HCT116 (cell line): ENCODE results near the gene UMODL1.

ENCODE experiments used
- CTCF ChIP-seq, 3 experiments: fragments of 200-600 bp in 1 of 3; sonication (generic) in 1 of 3; IDR thresholded peaks in 2 of 3; conservative IDR thresholded peaks in 1 of 3; 2 replicates each; pipeline ENCODE4 v1.5.1; 2012 to 2017; ENCODE audit warnings: low read depth in 2 of 3, low read length in 2 of 3, antibody characterized with exemption in 1 of 3, borderline replicate concordance in 1 of 3, control low read depth in 1 of 3, mild to moderate bottlenecking in 1 of 3, mixed read lengths in 1 of 3, mixed run types in 1 of 3, moderate library complexity in 1 of 3; ENCODE audit not compliant: insufficient read depth in 1 of 3
- EZH2 ChIP-seq: fragments of 200-600 bp; sonication (generic); IDR thresholded peaks from 2 replicates; pipeline ENCODE4 v1.6.1; 2017; ENCODE audit warnings: antibody characterized with exemption, mixed run types
- EZH2phosphoT487 ChIP-seq: fragments of 200-600 bp; IDR thresholded peaks from 2 replicates; pipeline ENCODE4 v1.6.1; 2018; ENCODE audit warnings: antibody characterized with exemption, borderline replicate concordance
- JUND ChIP-seq: IDR thresholded peaks from 2 replicates; pipeline ENCODE4 v1.6.1; 2012
- MAX ChIP-seq: IDR thresholded peaks from 2 replicates; pipeline ENCODE4 v1.6.1; 2012
- POLR2A ChIP-seq: IDR thresholded peaks from 2 replicates; pipeline ENCODE4 v1.7.0; 2011; ENCODE audit warnings: borderline replicate concordance; ENCODE audit not compliant: insufficient read depth, insufficient read length; ENCODE audit errors: extremely low read depth
- RAD21 ChIP-seq: IDR thresholded peaks from 2 replicates; pipeline ENCODE4 v1.6.1; 2012; ENCODE audit warnings: low read depth, mild to moderate bottlenecking
- REST ChIP-seq: IDR thresholded peaks from 2 replicates; pipeline ENCODE4 v1.6.1; 2012; ENCODE audit warnings: low read depth
- SP1 ChIP-seq: IDR thresholded peaks from 2 replicates; pipeline ENCODE4 v1.6.1; 2012; ENCODE audit warnings: low read depth
- TCF7L2 ChIP-seq: IDR thresholded peaks from 2 replicates; pipeline ENCODE4 v1.7.0; 2011; ENCODE audit warnings: borderline replicate concordance, inconsistent platforms; ENCODE audit not compliant: insufficient read depth, insufficient read length; ENCODE audit errors: extremely low read depth
- YY1 ChIP-seq: IDR thresholded peaks from 2 replicates; pipeline ENCODE4 v1.6.1; 2011; ENCODE audit warnings: low read length, low read depth, moderate library complexity, mild to moderate bottlenecking; ENCODE audit not compliant: insufficient replicate concordance; ENCODE audit errors: extremely low read depth
- ZBTB33 ChIP-seq: IDR thresholded peaks from 2 replicates; pipeline ENCODE4 v1.6.1; 2011; ENCODE audit warnings: mild to moderate bottlenecking, low read length, moderate library complexity; ENCODE audit not compliant: insufficient replicate concordance; ENCODE audit errors: extremely low read depth
- ZFX ChIP-seq: fragments of 450-650 bp; IDR thresholded peaks from 2 replicates; pipeline ENCODE4 v1.6.1; 2017
- ZNF274 ChIP-seq: fragments of 200-500 bp; sonication (Bioruptor generic); IDR thresholded peaks from 2 replicates; pipeline ENCODE4 v1.6.1; 2014; ENCODE audit warnings: mild to moderate bottlenecking, low read depth, low read length, inconsistent platforms

GRCh38 chr21:42042651-42043050, 28.5 kb upstream of the UMODL1 start:
- TF ChIP-seq POLR2A (no peak), EZH2 (no peak), CTCF (IDR thresholded peaks at IDR 0.05 in 2 of 3, conservative IDR thresholded peaks at IDR 0.05 in 1 of 3; ENCODE audit: borderline replicate concordance in 1 of 3, insufficient read depth in 1 of 3, low read depth in 2 of 3, low read length in 2 of 3) (no peak), TCF7L2 (no peak), MAX (no peak), ZBTB33 (no peak), YY1 (no peak), SP1 (no peak), JUND (no peak), ZNF274 (no peak), EZH2phosphoT487 (no peak), RAD21 (no peak), ZFX (no peak), REST (no peak)
